Stomach smooth muscle (tissue), 2 donors: Measurements from ENCODE around the gene ZNF701.
"Not testable (repeated sequence)": the region's sequence is repeated elsewhere in the genome, so short reads cannot be mapped to it uniquely, and the experiment has no call there.

Experiments
- H3K27ac ChIP-seq: one replicate; pipeline ENCODE4 v1.7.0; 2013; ENCODE audit warnings: mild to moderate bottlenecking, low read length, inconsistent platforms
- H3K27me3 ChIP-seq, 2 donors: one replicate each; pipeline ENCODE4 v1.7.0; 2013; ENCODE audit warnings: low read length in 2 of 2; ENCODE audit not compliant: insufficient read depth in 2 of 2, control insufficient read depth in 1 of 2
- H3K36me3 ChIP-seq, 2 donors: one replicate each; pipeline ENCODE4 v1.7.0; 2013; ENCODE audit warnings: low read length in 2 of 2; ENCODE audit not compliant: control insufficient read depth in 2 of 2, insufficient read depth in 2 of 2
- H3K4me1 ChIP-seq: one replicate; pipeline ENCODE4 v1.7.0; 2013; ENCODE audit warnings: low read length; ENCODE audit not compliant: control insufficient read depth, insufficient read depth
- H3K4me3 ChIP-seq, 2 donors: one replicate each; pipeline ENCODE4 v1.7.0; 2013; ENCODE audit warnings: low read length in 2 of 2
- H3K9ac ChIP-seq, 2 donors: one replicate each; pipeline ENCODE4 v1.7.0; 2013; ENCODE audit warnings: low read length in 2 of 2, mild to moderate bottlenecking in 1 of 2
- H3K9me3 ChIP-seq, 2 donors: one replicate each; pipeline ENCODE4 v1.7.0; 2013; ENCODE audit warnings: low read length in 2 of 2; ENCODE audit not compliant: control insufficient read depth in 2 of 2
- donor health status: healthy.
- donor health status: Pancreatic carcinoma.

Gene ZNF701

GRCh38 chr19:52570000-52570861 is at the start of gene ZNF701:
TSS of gene ZNF701 (plus strand) at chr19:52570287. CDS start at chr19:52574148, 3,861 bp downstream.
- peak within 1 kb of the TSS; percentile 92 to 99 for H3K4me3 ChIP-seq
- no peaks in the 10 kb centered on the region for H3K9me3 ChIP-seq
- peak within 1 kb of the TSS; percentile 71 for H3K27ac ChIP-seq
- peak within 1 kb of the TSS; percentile 87 to 90 for H3K9ac ChIP-seq
- peaks cover 7% of the 10 kb centered on the region for H3K4me1 ChIP-seq
- H3K27me3 ChIP-seq, result no peaks in the 10 kb centered on the region
- H3K36me3 ChIP-seq, result peaks cover 7% of the 10 kb centered on the region in 2 donors

- Histone ChIP-seq H3K4me1 (peaks cover 3% of the 10 kb centered on the region), H3K27ac (no peak overlapping the region), H3K27me3 (peaks cover 0 to 2% of the 10 kb centered on the region in 2 donors), H3K4me3 (no peak overlapping the region), H3K9me3 (peaks cover 5 to 8% of the 10 kb centered on the region in 2 donors), H3K36me3 (no peaks in the 10 kb centered on the region), H3K9ac (no peak overlapping the region)
Observed at GRCh38 chr19:52522551-52522950, 47.5 kb upstream of the ZNF701 start.

GRCh38 chr19:52524086-52524485 is 46.0 kb upstream of the ZNF701 start:
- H3K27ac ChIP-seq, result no peak overlapping the region
- no peaks in the 10 kb centered on the region for H3K36me3 ChIP-seq
- H3K4me3 ChIP-seq, result no peak overlapping the region
- peaks cover 3 to 5% of the 10 kb centered on the region in 2 donors for H3K9me3 ChIP-seq
- no peak overlapping the region for H3K9ac ChIP-seq
- H3K4me1 ChIP-seq, result peaks cover 10% of the 10 kb centered on the region
- peaks cover 0 to 2% of the 10 kb centered on the region in 2 donors for H3K27me3 ChIP-seq

GRCh38 chr19:52527134-52527955 is 42.7 kb upstream of the ZNF701 start, which contains the start of gene ZNF808:
TSS of gene ZNF808 (plus strand) at chr19:52527668. CDS start at chr19:52543285, 15,617 bp downstream.
- Histone ChIP-seq H3K4me1 (peaks cover 10% of the 10 kb centered on the region), H3K36me3 (no peaks in the 10 kb centered on the region), H3K4me3 (peak within 1 kb of the TSS; percentile 81 to 92), H3K27me3 (no peaks in the 10 kb centered on the region), H3K9ac (peak within 1 kb of the TSS; percentile 82 to 91), H3K27ac (peak within 1 kb of the TSS; percentile 89), H3K9me3 (no peaks in the 10 kb centered on the region)

GRCh38 chr19:52527956-52528351 is 42.1 kb upstream of the ZNF701 start:
- H3K4me3 ChIP-seq, result peak overlapping the region; percentile 81 to 92
- H3K27me3 ChIP-seq, result no peaks in the 10 kb centered on the region
- peak overlapping the region; percentile 89 for H3K27ac ChIP-seq

GRCh38 chr19:52532480-52532879 is 37.6 kb upstream of the ZNF701 start:
- peaks cover 17% of the 10 kb centered on the region for H3K4me1 ChIP-seq
- H3K27ac ChIP-seq, result no peak overlapping the region
- no peak overlapping the region for H3K9ac ChIP-seq
- H3K27me3 ChIP-seq, result no peaks in the 10 kb centered on the region
- no peak overlapping the region for H3K4me3 ChIP-seq
- H3K36me3 ChIP-seq, result no peaks in the 10 kb centered on the region
- H3K9me3 ChIP-seq, result no peaks in the 10 kb centered on the region

More at GRCh38 chr19:52527956-52528351, 42.1 kb upstream of the ZNF701 start:
- peaks cover 10% of the 10 kb centered on the region for H3K4me1 ChIP-seq
- H3K36me3 ChIP-seq, result no peaks in the 10 kb centered on the region
- H3K9ac ChIP-seq, result peak overlapping the region; percentile 82 to 91
- no peaks in the 10 kb centered on the region for H3K9me3 ChIP-seq

GRCh38 chr19:52533901-52534300 is 36.2 kb upstream of the ZNF701 start:
- Histone ChIP-seq H3K4me1 (peaks cover 10% of the 10 kb centered on the region), H3K36me3 (no peaks in the 10 kb centered on the region), H3K4me3 (no peak overlapping the region), H3K27me3 (no peaks in the 10 kb centered on the region), H3K9ac (no peak overlapping the region), H3K27ac (no peak overlapping the region), H3K9me3 (no peaks in the 10 kb centered on the region)

- peaks cover 10% of the 10 kb centered on the region for H3K4me1 ChIP-seq
- peak overlapping the region in 1 of 2 donors; percentile 23 for H3K9ac ChIP-seq
- not testable (repeated sequence) for H3K27ac ChIP-seq, H3K36me3 ChIP-seq, H3K9me3 ChIP-seq, H3K27me3 ChIP-seq
- peak overlapping the region; percentile 80 for H3K4me3 ChIP-seq
Observed at GRCh38 chr19:52535385-52535770, 34.7 kb upstream of the ZNF701 start.

- Histone ChIP-seq H3K4me3 (peak overlapping the region; percentile 80), H3K9ac (peak overlapping the region; percentile 62 to 64), H3K9me3 (no peaks in the 10 kb centered on the region), H3K4me1 (peaks cover 10% of the 10 kb centered on the region), H3K27me3 (no peaks in the 10 kb centered on the region), H3K36me3 (no peaks in the 10 kb centered on the region), H3K27ac (peak overlapping the region; percentile 55)
Observed at GRCh38 chr19:52535771-52536447, 34.2 kb upstream of the ZNF701 start.

GRCh38 chr19:52536448-52536800 is 33.7 kb upstream of the ZNF701 start:
- Histone ChIP-seq H3K36me3 (no peaks in the 10 kb centered on the region), H3K9ac (peak overlapping the region; percentile 62 to 64), H3K27ac (peak overlapping the region; percentile 55), H3K4me3 (peak overlapping the region; percentile 80), H3K4me1 (peaks cover 10% of the 10 kb centered on the region), H3K27me3 (no peaks in the 10 kb centered on the region), H3K9me3 (no peaks in the 10 kb centered on the region)
